ENCODE data around the gene ARHGAP20. TPM values are rescaled to one million over a fixed set of nuclear protein-coding genes. Genes with fewer than 3 reads are reported as not detected.

ARHGAP20 gene
- total and polyA plus RNA-seq, 2 of the 4 experiments (the other 2 are of a cell fraction) = 1.4 to 2.5 TPM

- Histone ChIP-seq H4K5ac (ENCODE audit: low read depth, low read length) (peak overlapping the region; percentile 72), H3K56ac (ENCODE audit: extremely low read depth, insufficient read depth, low read length) (no peak overlapping the region), H2BK120ac (ENCODE audit: low read depth, low read length) (peak overlapping the region; percentile 59), H3K36me3 (ENCODE audit: control insufficient read depth, insufficient read depth, low read length) (no peaks in the 10 kb centered on the region), H4K91ac (ENCODE audit: insufficient read depth, low read depth, low read length) (peak overlapping the region; percentile 40; the same call in 1 of the 2 replicates), H3K27me3 (ENCODE audit: control insufficient read depth, insufficient read depth, low read length) (no peaks in the 10 kb centered on the region), H3K4ac (ENCODE audit: low read depth, low read length) (peak overlapping the region; percentile 76), H3K18ac (ENCODE audit: low read depth, low read length) (peak overlapping the region; percentile 94), H3K4me1 (ENCODE audit: control insufficient read depth, insufficient read depth, low read length) (peaks cover 17% of the 10 kb centered on the region), H2AFZ (replicated peaks; ENCODE audit: low read length, poor library complexity) (no peak overlapping the region), H3K9me1 (ENCODE audit: insufficient read depth, low read length) (peaks cover 4% of the 10 kb centered on the region), H3K9me3 (ENCODE audit: control insufficient read depth, insufficient read depth, low read length) (no peaks in the 10 kb centered on the region), H3K27ac (ENCODE audit: insufficient read depth, low read length) (0 out of 2 replicates have a peak overlapping the region, but pooled peaks have one; percentile 36), H3K23ac (ENCODE audit: low read depth, low read length) (no peak overlapping the region), H3K14ac (replicated peaks; ENCODE audit: low read depth, low read length) (peak overlapping the region; percentile 29; the same call in 1 of the 2 replicates), H2BK15ac (ENCODE audit: low read depth, low read length) (peak overlapping the region; percentile 69; the same call in 2 of the 3 replicates), H3K9ac (ENCODE audit: low read depth, low read length) (no peak overlapping the region), H2BK20ac (ENCODE audit: low read depth, low read length) (peak overlapping the region; percentile 75), H3K4me2 (ENCODE audit: low read depth, low read length) (no peak overlapping the region), H2BK5ac (ENCODE audit: low read depth, low read length, poor library complexity, severe bottlenecking) (peak overlapping the region; percentile 27), H2AK9ac (replicated peaks; ENCODE audit: low read depth, low read length, poor library complexity) (no peak overlapping the region), H4K8ac (ENCODE audit: low read depth in 2 of 2, low read length in 2 of 2) (peak overlapping the region in 1 of 2 experiments; percentile 26; a peak in 2 of 4 replicates), H3K4me3 (ENCODE audit: insufficient read depth, low read depth, low read length) (no peak overlapping the region), H2AK5ac (ENCODE audit: low read depth, low read length) (peak overlapping the region; percentile 67; the same call in 1 of the 2 replicates), H3K79me1 (ENCODE audit: low read depth in 1 of 2, low read length in 2 of 2) (no peaks in the 10 kb centered on the region), H4K20me1 (ENCODE audit: insufficient read depth, low read length) (no peaks in the 10 kb centered on the region)
- no peak for TF ChIP-seq MAZ (IDR thresholded peaks at IDR 0.05; ENCODE audit: borderline replicate concordance, low read depth, low read length)
- TF ChIP-seq NFE2L2 (IDR thresholded peaks at IDR 0.05; ENCODE audit: low read depth, low read length) = no peak
- no peak for TF ChIP-seq RAD21 (IDR thresholded peaks at IDR 0.05; ENCODE audit: low read length)
- POLR2A ChIA-PET (ENCODE audit: unreplicated experiment) = no interaction called here
- ATAC-seq (ENCODE audit: low read depth) (no peak), DNase-seq (no peak)
- BruUV-seq (replicated peaks) = no TSS peak
- dilution Hi-C loops (cut with HindIII; ENCODE audit: low sequenced_read_pairs, unreplicated experiment) = no loop called here
- CTCF ChIA-PET = no interaction called here
- intact Hi-C loops (cut with micrococcal nuclease) = loop anchor here (2.0 kb wide), 2 partner anchors 47 to 469 kb away; no protein-coding TSS in a partner anchor
- no CpG with 5 or more reads among the region's 1 CpG for WGBS, 2 experiments (ENCODE audit: extremely low coverage in 2 of 2, insufficient read length in 1 of 2)
- in situ Hi-C loops (cut with MboI; ENCODE audit: low sequenced_read_pairs) = no loop called here
These were observed 49.8 kb upstream of the ARHGAP20 start for GRCh38 chr11:110761991-110762390.
